GM12878 (cell line): ENCODE data around the gene PPP1R2. TPM values are rescaled to one million over a fixed set of nuclear protein-coding genes. Genes with fewer than 3 reads are reported as not detected.

Source experiments
- ATAC-seq: fragments of 200-7000 bp; cut with Tn5 transposase; 3 replicates; pipeline ENCODE4 v1.9.1; 2020; ENCODE audit warnings: mild to moderate bottlenecking, moderate library complexity
- BruUV-seq: library from RNA; stranded (reverse); fragments of 400-500 nt; replicated peaks from 2 replicates; lab custom pipeline; 2021; lab: Mats Ljungman, UMichigan
- CTCF ChIA-PET: fragments of 300-600 bp; sonication (Branson Sonifier 250); formaldehyde crosslinking; extraction: SDS; loops from one replicate; lab custom pipeline; 2021; ENCODE audit warnings: inconsistent platforms; lab: Yijun Ruan, JAX
- POLR2A ChIA-PET: fragments of 350-600 bp; formaldehyde crosslinking; extraction: SDS; loops from one replicate; lab custom pipeline; 2021; ENCODE audit warnings: inconsistent platforms; lab: Charles Lee
- RAD21 ChIA-PET: fragments of 300-600 bp; sonication (Branson Sonifier 250); formaldehyde crosslinking; loops from one replicate; lab custom pipeline; 2023; ENCODE audit warnings: antibody characterized with exemption; ENCODE audit not compliant: unreplicated experiment; lab: Charles Lee
- SMC1A ChIA-PET: fragments of 300-600 bp; sonication (Branson Sonifier 250); formaldehyde crosslinking; loops from one replicate; lab custom pipeline; 2023; ENCODE audit not compliant: unreplicated experiment, uncharacterized antibody; lab: Charles Lee
- DNase-seq: peaks from one replicate; pipeline ENCODE4 v3.0.0-alpha.2; 2011; ENCODE audit warnings: low read depth, low spot score
- FAIRE-seq: peaks from 3 replicates; lab custom pipeline; 2011; peaks lifted over from hg19 to GRCh38; lab: Jason Lieb, UNC
- H2AFZ ChIP-seq: 2 replicates; pipeline ENCODE4 v1.6.0; 2011; ENCODE audit warnings: low read depth, low read length, control low read depth; ENCODE audit not compliant: control insufficient read depth
- H3K27ac ChIP-seq: 2 replicates; pipeline ENCODE4 v1.5.1; 2011; ENCODE audit warnings: control low read depth; ENCODE audit not compliant: control insufficient read depth, insufficient read depth
- H3K27me3 ChIP-seq, 2 experiments: replicated peaks in 1 of 2; 2 replicates each; pipeline versions ENCODE4 v1.6.0 to v1.6.1; 2011; ENCODE audit warnings: low read length in 1 of 2; ENCODE audit not compliant: control insufficient read depth in 2 of 2, insufficient read depth in 2 of 2
- H3K36me3 ChIP-seq, 2 experiments: 2 replicates each; pipeline ENCODE4 v1.5.1; 2011; ENCODE audit warnings: low read length in 1 of 2; ENCODE audit not compliant: control insufficient read depth in 2 of 2, insufficient read depth in 2 of 2
- H3K4me1 ChIP-seq: 2 replicates; pipeline ENCODE4 v1.6.1; 2011; ENCODE audit warnings: mild to moderate bottlenecking, low read length, moderate library complexity, mixed read lengths; ENCODE audit not compliant: control insufficient read depth, insufficient read depth
- H3K4me2 ChIP-seq: 2 replicates; pipeline ENCODE4 v1.6.0; 2011; ENCODE audit warnings: control low read depth; ENCODE audit not compliant: control insufficient read depth, insufficient read depth
- H3K4me3 ChIP-seq: fragments of 200-600 bp; sonication (generic); 2 replicates; pipeline ENCODE4 v1.5.1; 2016
- H3K79me2 ChIP-seq: 2 replicates; pipeline ENCODE4 v1.6.0; 2011; ENCODE audit warnings: low read length; ENCODE audit not compliant: control insufficient read depth, insufficient read depth
- H3K9ac ChIP-seq: 2 replicates; pipeline ENCODE4 v1.8.0; 2011; ENCODE audit warnings: low read length, control low read depth, mixed read lengths; ENCODE audit not compliant: control insufficient read depth, insufficient read depth
- H3K9me3 ChIP-seq: replicated peaks from 3 replicates; pipeline ENCODE4 v1.5.1; 2011; ENCODE audit warnings: mild to moderate bottlenecking, low read length; ENCODE audit not compliant: control insufficient read depth, insufficient read depth
- H4K20me1 ChIP-seq: 2 replicates; pipeline ENCODE4 v1.6.0; 2011; ENCODE audit not compliant: control insufficient read depth, insufficient read depth
- ATF7 ChIP-seq: fragments of 450-650 bp; IDR thresholded peaks from 2 replicates; pipeline ENCODE4 v1.6.1; 2016; ENCODE audit warnings: low read depth, mild to moderate bottlenecking
- CTCF ChIP-seq, 3 experiments: IDR thresholded peaks in 2 of 3; conservative IDR thresholded peaks in 1 of 3; 2 replicates each; pipeline ENCODE4 v1.5.1; 2011; ENCODE audit warnings: low read depth in 3 of 3, low read length in 3 of 3, mild to moderate bottlenecking in 3 of 3, control low read depth in 2 of 3, moderate library complexity in 2 of 3, inconsistent platforms in 1 of 3, mixed read lengths in 1 of 3; ENCODE audit not compliant: control insufficient read depth in 2 of 3, insufficient read depth in 1 of 3; ENCODE audit errors: extremely low read depth in 1 of 3
- FOXM1 ChIP-seq: IDR thresholded peaks from 2 replicates; pipeline ENCODE4 v1.6.1; 2012; ENCODE audit warnings: low read depth, mild to moderate bottlenecking, inconsistent platforms, low read length, moderate library complexity
- HDAC2 ChIP-seq: fragments of 200-600 bp; sonication (generic); IDR thresholded peaks from 2 replicates; pipeline ENCODE4 v1.6.1; 2017
- IKZF2 ChIP-seq, 2 experiments: fragments of 450-650 bp; IDR thresholded peaks; 2 replicates each; pipeline ENCODE4 v1.6.1; 2017; ENCODE audit warnings: mild to moderate bottlenecking in 2 of 2, moderate library complexity in 2 of 2
- MTA2 ChIP-seq: fragments of 450-650 bp; IDR thresholded peaks from 2 replicates; pipeline ENCODE4 v1.6.1; 2016; ENCODE audit warnings: low read depth, mild to moderate bottlenecking, moderate library complexity
- MYB ChIP-seq: fragments of 150-350 bp; IDR thresholded peaks from 2 replicates; pipeline ENCODE4 v1.6.1; 2014; ENCODE audit warnings: mild to moderate bottlenecking, low read depth, low read length, borderline replicate concordance
- NBN ChIP-seq: fragments of 450-650 bp; IDR thresholded peaks from 2 replicates; pipeline ENCODE4 v1.6.1; 2016
- NR2F1 ChIP-seq: fragments of 450-650 bp; conservative IDR thresholded peaks from 2 replicates; pipeline ENCODE4 v1.6.1; 2017; ENCODE audit warnings: mild to moderate bottlenecking
- RAD21 ChIP-seq: IDR thresholded peaks from 2 replicates; pipeline ENCODE4 v1.6.1; 2011; ENCODE audit warnings: mild to moderate bottlenecking, low read depth, low read length, moderate library complexity; ENCODE audit not compliant: insufficient read depth
- RUNX3 ChIP-seq: IDR thresholded peaks from 2 replicates; pipeline ENCODE4 v1.6.1; 2012; ENCODE audit warnings: low read length, inconsistent platforms
- SUPT20H ChIP-seq: IDR thresholded peaks from 2 replicates; pipeline ENCODE4 v1.6.1; 2011; ENCODE audit warnings: low read depth, mild to moderate bottlenecking, low read length, moderate library complexity, borderline replicate concordance; ENCODE audit not compliant: control insufficient read depth
- WGBS: methylation state at CpG from one replicate; pipeline ENCODE4 v1.1.6; 2016; ENCODE audit warnings: low lambda C conversion rate; ENCODE audit not compliant: insufficient replicate concordance, insufficient coverage; ENCODE audit errors: missing lambda C conversion rate; 5-methylcytosine and 5-hydroxymethylcytosine counted together
- in situ Hi-C: fragments of 300-500 bp; cut with MboI; formaldehyde crosslinking; loops from 9 replicates; pipeline ENCODE4 v1.14.3; 2018; ENCODE audit warnings: mixed read lengths
- intact Hi-C: fragments of 100-400 bp; cut with micrococcal nuclease; formaldehyde crosslinking; loops from one replicate; pipeline ENCODE4 v1.14.2; 2022; ENCODE audit not compliant: unreplicated experiment
- polyA plus RNA-seq, 11 experiments: library from polyadenylated mRNA; depleted of rRNA in 4 of 11; unstranded in 6 of 11; stranded (reverse) in 5 of 11; fragments of >200 nt; fragmentation: Nextera tagmentation in 4 of 11; fragmentation: Illumina TruSeq in 1 of 11; extraction: Ambion mirVana in 4 of 11; extraction: Trizol in 1 of 11; gene quantifications; 1 replicate in 1 of 11; 2 replicates in 10 of 11; pipeline versions ENCODE4 v1.2.1 to v1.2.3, GENCODE V29; 2011 to 2016; ENCODE audit warnings: inconsistent platforms in 2 of 11, missing spikeins in 2 of 11, low read depth in 1 of 11
- total RNA-seq, 4 experiments: library from RNA; depleted of rRNA in 3 of 4; stranded (reverse); fragments of >200 nt in 3 of 4; fragmentation: Illumina TruSeq in 1 of 4; extraction: Trizol in 1 of 4; gene quantifications; 2 replicates each; pipeline versions ENCODE4 v1.2.1 to v1.2.3, GENCODE V29; 2013 to 2021
- TF ChIP-seq, protein P1 (sequence below): fragments of 450-650 bp; IDR thresholded peaks from 2 replicates; pipeline ENCODE4 v1.6.1; 2016; ENCODE audit warnings: mild to moderate bottlenecking
- TF ChIP-seq, protein P2 (sequence below): fragments of 450-650 bp; IDR thresholded peaks from 2 replicates; pipeline ENCODE4 v1.6.1; 2017; ENCODE audit warnings: mild to moderate bottlenecking, low read depth, inconsistent platforms; ENCODE audit not compliant: poor library complexity, severe bottlenecking
- TF ChIP-seq, protein P3 (sequence below): fragments of 450-650 bp; IDR thresholded peaks from 2 replicates; pipeline ENCODE4 v1.6.1; 2017; ENCODE audit warnings: mild to moderate bottlenecking
- TF ChIP-seq, protein P4 (sequence below): IDR thresholded peaks from 2 replicates; pipeline ENCODE4 v1.6.1; 2011; ENCODE audit warnings: borderline replicate concordance, low read depth, mild to moderate bottlenecking, moderate library complexity, mixed read lengths, low read length; ENCODE audit not compliant: insufficient read depth; ENCODE audit errors: extremely low read length

The PPP1R2 gene
- total and polyA plus RNA-seq, 10 of the 15 experiments (the other 5 are each of a cell fraction or from before 2014, with no cell fraction given) = 10.5 to 116 (median 46.9) TPM

GRCh38 chr3:195587824-195588223 is 44.7 kb upstream of the PPP1R2 start:
- no peaks in the 10 kb centered on the region for H3K36me3 ChIP-seq
- no peaks in the 10 kb centered on the region for H3K27me3 ChIP-seq
- CTCF ChIA-PET = no interaction called here
- WGBS = 13% methylated on average over 5 of the region's 5 CpGs
- H2AFZ ChIP-seq = peak overlapping the region; percentile 15; the same call in 1 of the 2 replicates
- in situ Hi-C loops (no loop called here), intact Hi-C loops (no loop called here)
- no peak overlapping the region for H3K4me2 ChIP-seq
- SMC1A ChIA-PET = no interaction called here
- DNase-seq (peak; percentile 4), FAIRE-seq (no peak), ATAC-seq (peak; percentile 57)
- no peaks in the 10 kb centered on the region for H4K20me1 ChIP-seq
- BruUV-seq = no TSS peak
- H3K27ac ChIP-seq = no peak overlapping the region
- H3K4me3 ChIP-seq = no peak overlapping the region
- POLR2A ChIA-PET = no interaction called here
- RAD21 ChIA-PET = no interaction called here
- no peak overlapping the region for H3K9ac ChIP-seq
- peaks cover 4% of the 10 kb centered on the region; the same call in 1 of the 3 replicates for H3K9me3 ChIP-seq
- H3K79me2 ChIP-seq = no peaks in the 10 kb centered on the region
- H3K4me1 ChIP-seq = no peaks in the 10 kb centered on the region; the same call in 1 of the 2 replicates
- TF ChIP-seq MYB (no peak), MTA2 (peak; percentile 54; the same call in 1 of the 2 replicates), HDAC2 (no peak), SUPT20H (no peak), NBN (0 out of 2 replicates have a peak, but pooled peaks have one; percentile 25), FOXM1 (no peak), CTCF (IDR thresholded peaks at IDR 0.05 in 2 of 3, conservative IDR thresholded peaks at IDR 0.05 in 1 of 3; ENCODE audit: control insufficient read depth in 2 of 3, extremely low read depth in 1 of 3, insufficient read depth in 1 of 3, low read depth in 3 of 3, low read length in 3 of 3) (no peak), RAD21 (no peak), NR2F1 (no peak), ATF7 (peak; percentile 82), RUNX3 (0 out of 2 replicates have a peak, but pooled peaks have one; percentile 7), IKZF2 (IDR thresholded peaks at IDR 0.05) (peak; percentile 58 to 64; a peak in 2 of 4 replicates)
- TF ChIP-seq, protein P1, sequence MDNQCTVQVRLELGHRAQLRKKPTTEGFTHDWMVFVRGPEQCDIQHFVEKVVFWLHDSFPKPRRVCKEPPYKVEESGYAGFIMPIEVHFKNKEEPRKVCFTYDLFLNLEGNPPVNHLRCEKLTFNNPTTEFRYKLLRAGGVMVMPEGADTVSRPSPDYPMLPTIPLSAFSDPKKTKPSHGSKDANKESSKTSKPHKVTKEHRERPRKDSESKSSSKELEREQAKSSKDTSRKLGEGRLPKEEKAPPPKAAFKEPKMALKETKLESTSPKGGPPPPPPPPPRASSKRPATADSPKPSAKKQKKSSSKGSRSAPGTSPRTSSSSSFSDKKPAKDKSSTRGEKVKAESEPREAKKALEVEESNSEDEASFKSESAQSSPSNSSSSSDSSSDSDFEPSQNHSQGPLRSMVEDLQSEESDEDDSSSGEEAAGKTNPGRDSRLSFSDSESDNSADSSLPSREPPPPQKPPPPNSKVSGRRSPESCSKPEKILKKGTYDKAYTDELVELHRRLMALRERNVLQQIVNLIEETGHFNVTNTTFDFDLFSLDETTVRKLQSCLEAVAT = no peak
- TF ChIP-seq, protein P2, sequence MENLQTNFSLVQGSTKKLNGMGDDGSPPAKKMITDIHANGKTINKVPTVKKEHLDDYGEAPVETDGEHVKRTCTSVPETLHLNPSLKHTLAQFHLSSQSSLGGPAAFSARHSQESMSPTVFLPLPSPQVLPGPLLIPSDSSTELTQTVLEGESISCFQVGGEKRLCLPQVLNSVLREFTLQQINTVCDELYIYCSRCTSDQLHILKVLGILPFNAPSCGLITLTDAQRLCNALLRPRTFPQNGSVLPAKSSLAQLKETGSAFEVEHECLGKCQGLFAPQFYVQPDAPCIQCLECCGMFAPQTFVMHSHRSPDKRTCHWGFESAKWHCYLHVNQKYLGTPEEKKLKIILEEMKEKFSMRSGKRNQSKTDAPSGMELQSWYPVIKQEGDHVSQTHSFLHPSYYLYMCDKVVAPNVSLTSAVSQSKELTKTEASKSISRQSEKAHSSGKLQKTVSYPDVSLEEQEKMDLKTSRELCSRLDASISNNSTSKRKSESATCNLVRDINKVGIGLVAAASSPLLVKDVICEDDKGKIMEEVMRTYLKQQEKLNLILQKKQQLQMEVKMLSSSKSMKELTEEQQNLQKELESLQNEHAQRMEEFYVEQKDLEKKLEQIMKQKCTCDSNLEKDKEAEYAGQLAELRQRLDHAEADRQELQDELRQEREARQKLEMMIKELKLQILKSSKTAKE = peak; percentile 34
- TF ChIP-seq, protein P3, sequence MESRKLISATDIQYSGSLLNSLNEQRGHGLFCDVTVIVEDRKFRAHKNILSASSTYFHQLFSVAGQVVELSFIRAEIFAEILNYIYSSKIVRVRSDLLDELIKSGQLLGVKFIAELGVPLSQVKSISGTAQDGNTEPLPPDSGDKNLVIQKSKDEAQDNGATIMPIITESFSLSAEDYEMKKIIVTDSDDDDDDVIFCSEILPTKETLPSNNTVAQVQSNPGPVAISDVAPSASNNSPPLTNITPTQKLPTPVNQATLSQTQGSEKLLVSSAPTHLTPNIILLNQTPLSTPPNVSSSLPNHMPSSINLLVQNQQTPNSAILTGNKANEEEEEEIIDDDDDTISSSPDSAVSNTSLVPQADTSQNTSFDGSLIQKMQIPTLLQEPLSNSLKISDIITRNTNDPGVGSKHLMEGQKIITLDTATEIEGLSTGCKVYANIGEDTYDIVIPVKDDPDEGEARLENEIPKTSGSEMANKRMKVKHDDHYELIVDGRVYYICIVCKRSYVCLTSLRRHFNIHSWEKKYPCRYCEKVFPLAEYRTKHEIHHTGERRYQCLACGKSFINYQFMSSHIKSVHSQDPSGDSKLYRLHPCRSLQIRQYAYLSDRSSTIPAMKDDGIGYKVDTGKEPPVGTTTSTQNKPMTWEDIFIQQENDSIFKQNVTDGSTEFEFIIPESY = no peak
- TF ChIP-seq, protein P4, sequence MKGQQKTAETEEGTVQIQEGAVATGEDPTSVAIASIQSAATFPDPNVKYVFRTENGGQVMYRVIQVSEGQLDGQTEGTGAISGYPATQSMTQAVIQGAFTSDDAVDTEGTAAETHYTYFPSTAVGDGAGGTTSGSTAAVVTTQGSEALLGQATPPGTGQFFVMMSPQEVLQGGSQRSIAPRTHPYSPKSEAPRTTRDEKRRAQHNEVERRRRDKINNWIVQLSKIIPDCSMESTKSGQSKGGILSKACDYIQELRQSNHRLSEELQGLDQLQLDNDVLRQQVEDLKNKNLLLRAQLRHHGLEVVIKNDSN = no peak
